IPS-18a (cell line): Measurements from ENCODE around the gene ZNF385B.

ENCODE experiments used
- H3K27ac ChIP-seq: one replicate; pipeline ENCODE4 v1.5.1; 2013; ENCODE audit warnings: low read length
- H3K27me3 ChIP-seq: one replicate; pipeline ENCODE4 v1.6.1; 2013; ENCODE audit warnings: mild to moderate bottlenecking, low read length; ENCODE audit not compliant: control insufficient read depth, insufficient read depth
- H3K36me3 ChIP-seq: one replicate; pipeline ENCODE4 v1.6.1; 2013; ENCODE audit warnings: low read depth, low read length; ENCODE audit not compliant: control insufficient read depth
- H3K4me1 ChIP-seq: one replicate; pipeline ENCODE4 v1.6.1; 2013; ENCODE audit warnings: low read depth, low read length; ENCODE audit not compliant: control insufficient read depth
- H3K4me3 ChIP-seq: one replicate; pipeline ENCODE4 v1.5.1; 2013; ENCODE audit warnings: low read length
- H3K9ac ChIP-seq: one replicate; pipeline ENCODE4 v1.6.1; 2013; ENCODE audit warnings: mild to moderate bottlenecking, low read length, moderate library complexity
- H3K9me3 ChIP-seq: one replicate; pipeline ENCODE4 v1.6.1; 2013; ENCODE audit warnings: low read depth, low read length; ENCODE audit not compliant: control insufficient read depth

The ZNF385B gene

GRCh38 chr2:179822540-179822939, 38.9 kb downstream of the ZNF385B start:
- no peaks in the 10 kb centered on the region for H3K9me3 ChIP-seq
- H3K4me1 ChIP-seq: no peaks in the 10 kb centered on the region
- no peak overlapping the region for H3K27ac ChIP-seq
- H3K9ac ChIP-seq: no peak overlapping the region
- H3K36me3 ChIP-seq: no peaks in the 10 kb centered on the region
- H3K27me3 ChIP-seq: no peaks in the 10 kb centered on the region
- no peak overlapping the region for H3K4me3 ChIP-seq

- H3K4me3 ChIP-seq: no peak overlapping the region
- H3K9me3 ChIP-seq: no peaks in the 10 kb centered on the region
- H3K4me1 ChIP-seq: no peaks in the 10 kb centered on the region
- H3K9ac ChIP-seq: no peak overlapping the region
- no peaks in the 10 kb centered on the region for H3K36me3 ChIP-seq
- no peak overlapping the region for H3K27ac ChIP-seq
- no peaks in the 10 kb centered on the region for H3K27me3 ChIP-seq
Measured at GRCh38 chr2:179818546-179818945, 42.9 kb downstream of the ZNF385B start.

GRCh38 chr2:179817181-179817841, 44.1 kb downstream of the ZNF385B start:
- Histone ChIP-seq H3K9me3 (peaks cover 1% of the 10 kb centered on the region), H3K36me3 (no peaks in the 10 kb centered on the region), H3K27ac (no peak overlapping the region), H3K27me3 (no peaks in the 10 kb centered on the region), H3K4me1 (no peaks in the 10 kb centered on the region), H3K4me3 (no peak overlapping the region), H3K9ac (no peak overlapping the region)

GRCh38 chr2:179814050-179814449, 47.4 kb downstream of the ZNF385B start:
- Histone ChIP-seq H3K4me1 (no peaks in the 10 kb centered on the region), H3K36me3 (no peaks in the 10 kb centered on the region), H3K27me3 (no peaks in the 10 kb centered on the region), H3K9ac (no peak overlapping the region), H3K9me3 (peaks cover 4% of the 10 kb centered on the region), H3K27ac (no peak overlapping the region), H3K4me3 (no peak overlapping the region)

- peaks cover 4% of the 10 kb centered on the region for H3K9me3 ChIP-seq
Measured at GRCh38 chr2:179812501-179812900, 48.9 kb downstream of the ZNF385B start.

GRCh38 chr2:179811042-179811441, 50.4 kb downstream of the ZNF385B start:
- H3K9me3 ChIP-seq: peaks cover 4% of the 10 kb centered on the region
- H3K27ac ChIP-seq: no peak overlapping the region
- H3K9ac ChIP-seq: no peak overlapping the region
- H3K4me3 ChIP-seq: no peak overlapping the region
- no peaks in the 10 kb centered on the region for H3K4me1 ChIP-seq
- no peaks in the 10 kb centered on the region for H3K36me3 ChIP-seq
- no peaks in the 10 kb centered on the region for H3K27me3 ChIP-seq

More at GRCh38 chr2:179812501-179812900, 48.9 kb downstream of the ZNF385B start:
- H3K4me3 ChIP-seq: no peak overlapping the region
- no peaks in the 10 kb centered on the region for H3K4me1 ChIP-seq
- H3K27ac ChIP-seq: no peak overlapping the region
- H3K36me3 ChIP-seq: no peaks in the 10 kb centered on the region
- no peaks in the 10 kb centered on the region for H3K27me3 ChIP-seq
- H3K9ac ChIP-seq: no peak overlapping the region

GRCh38 chr2:179809606-179810005, 51.8 kb downstream of the ZNF385B start:
- H3K36me3 ChIP-seq: no peaks in the 10 kb centered on the region
- H3K4me1 ChIP-seq: no peaks in the 10 kb centered on the region
- H3K27ac ChIP-seq: no peak overlapping the region
- no peaks in the 10 kb centered on the region for H3K27me3 ChIP-seq
- no peak overlapping the region for H3K9ac ChIP-seq
- peaks cover 4% of the 10 kb centered on the region for H3K9me3 ChIP-seq
- no peak overlapping the region for H3K4me3 ChIP-seq

GRCh38 chr2:179805001-179805400, 56.4 kb downstream of the ZNF385B start:
- no peaks in the 10 kb centered on the region for H3K9me3 ChIP-seq
- no peaks in the 10 kb centered on the region for H3K4me1 ChIP-seq
- H3K27me3 ChIP-seq: no peaks in the 10 kb centered on the region
- H3K9ac ChIP-seq: no peak overlapping the region
- H3K36me3 ChIP-seq: no peaks in the 10 kb centered on the region
- no peak overlapping the region for H3K4me3 ChIP-seq
- H3K27ac ChIP-seq: no peak overlapping the region

- no peaks in the 10 kb centered on the region for H3K4me1 ChIP-seq
- no peak overlapping the region for H3K27ac ChIP-seq
- H3K36me3 ChIP-seq: no peaks in the 10 kb centered on the region
- H3K9me3 ChIP-seq: no peaks in the 10 kb centered on the region
- H3K4me3 ChIP-seq: no peak overlapping the region
- H3K27me3 ChIP-seq: no peaks in the 10 kb centered on the region
- no peak overlapping the region for H3K9ac ChIP-seq
Measured at GRCh38 chr2:179804206-179804605, 57.2 kb downstream of the ZNF385B start.

GRCh38 chr2:179802051-179802882, 59.1 kb downstream of the ZNF385B start:
- no peaks in the 10 kb centered on the region for H3K36me3 ChIP-seq

GRCh38 chr2:179800776-179801175, 60.6 kb downstream of the ZNF385B start:
- H3K27me3 ChIP-seq: no peaks in the 10 kb centered on the region
- H3K9me3 ChIP-seq: no peaks in the 10 kb centered on the region
- H3K4me3 ChIP-seq: no peak overlapping the region
- H3K9ac ChIP-seq: no peak overlapping the region
- no peak overlapping the region for H3K27ac ChIP-seq
- no peaks in the 10 kb centered on the region for H3K36me3 ChIP-seq
- no peaks in the 10 kb centered on the region for H3K4me1 ChIP-seq

More at GRCh38 chr2:179802051-179802882, 59.1 kb downstream of the ZNF385B start:
- Histone ChIP-seq H3K4me3 (no peak overlapping the region), H3K27me3 (no peaks in the 10 kb centered on the region), H3K27ac (no peak overlapping the region), H3K4me1 (no peaks in the 10 kb centered on the region), H3K9me3 (no peaks in the 10 kb centered on the region), H3K9ac (no peak overlapping the region)
